GM21367 (cell line): ENCODE results near the gene DCAKD.

ENCODE experiments used
- ATAC-seq: cut with Tn5 transposase; IDR thresholded peaks from one replicate; pipeline ENCODE4 v1.9.1; 2021; ENCODE audit not compliant: unreplicated experiment

The DCAKD gene

DNA sequence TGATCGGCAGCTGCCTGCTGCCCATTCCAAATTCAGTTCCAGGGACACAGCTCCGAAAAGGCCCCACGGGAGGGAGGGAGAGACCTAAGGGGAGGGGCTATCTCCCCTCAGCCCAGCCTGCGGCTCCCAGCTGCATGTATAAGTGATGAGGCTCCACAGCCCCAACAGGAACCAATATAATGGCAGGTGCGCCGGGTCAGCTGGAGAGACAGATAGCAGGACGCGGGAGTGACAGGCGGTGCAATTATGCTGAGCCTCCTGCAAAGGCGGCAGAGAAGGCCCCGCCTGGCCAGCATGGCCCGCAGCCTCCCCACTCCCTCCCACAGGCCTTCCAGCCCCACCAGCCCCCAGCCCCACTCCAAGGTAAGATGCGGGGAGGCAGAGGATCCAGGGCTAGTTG is 75.2 kb downstream of the DCAKD start:
- ATAC-seq = no peak
